ENCODE measurements around the gene NACA. TPM values are rescaled to one million over a fixed set of nuclear protein-coding genes. Genes with fewer than 3 reads are reported as not detected.
A peak's percentile ranks its signal among the peaks of the same experiment; 100 is the strongest.

The NACA gene
- total RNA-seq, 1 experiment from 2014 or later, result 896 TPM

- no peak within 1 kb of the TSS for H2AFZ ChIP-seq (ENCODE audit: low read depth, low read length, poor library complexity, severe bottlenecking)
- peak within 1 kb of the TSS; percentile 99 to 100 for H3K4me3 ChIP-seq (replicated peaks in 1 of 2; ENCODE audit: low read depth in 1 of 2, low read length in 2 of 2)
- H4K20me1 ChIP-seq (ENCODE audit: insufficient read depth), result peaks cover 15% of the 10 kb centered on the region; the same call in 1 of the 2 replicates
- H3K4me1 ChIP-seq (ENCODE audit: control insufficient read depth in 1 of 2, insufficient read depth in 2 of 2, low read length in 2 of 2), result peaks cover 6 to 49% of the 10 kb centered on the region in 2 experiments; a peak in 3 of 4 replicates
- ChIA-PET CTCF (interaction anchor here (1.2 to 1.9 kb wide), 3 partner anchors 10 to 52 kb away, joined by 3 to 16 read pairs (median 4); no protein-coding TSS in a partner anchor), POLR2A (interaction anchor here (0.6 to 2.1 kb wide), 26 partner anchors 9 to 477 kb away, joined by 3 to 31 read pairs (median 4); partner anchors contain the start of genes LRP1, NACA, RBMS2 and STAT6), RAD21 (ENCODE audit: low non-redundant PET in 1 of 2, low total read pairs in 2 of 2, uncharacterized antibody in 2 of 2, unreplicated experiment in 2 of 2) (interaction anchor here in 1 of 2 experiments (0.5 kb wide), 1 partner anchor 15 kb away, joined by 6 read pairs; no protein-coding TSS in a partner anchor)
- ATAC-seq (peak; percentile 82), DNase-seq (ENCODE audit: low read depth, low spot score) (peak; percentile 96)
- H3K9ac ChIP-seq (ENCODE audit: low read length), result peak within 1 kb of the TSS; percentile 100
- no TSS peak for BruUV-seq (replicated peaks)
- intact Hi-C loops (cut with micrococcal nuclease), result loop anchor here (2.0 kb wide), 3 partner anchors 37 to 51 kb away; partner anchors contain the start of gene NACA
- H3K27me3 ChIP-seq (ENCODE audit: insufficient read depth, low read length), result no peaks in the 10 kb centered on the region
- peak within 1 kb of the TSS; percentile 96 for H3K4me2 ChIP-seq (ENCODE audit: low read length)
- peaks cover 11 to 16% of the 10 kb centered on the region in 2 experiments for H3K36me3 ChIP-seq (ENCODE audit: control insufficient read depth in 1 of 2, insufficient read depth in 2 of 2, low read length in 2 of 2)
- no peaks in the 10 kb centered on the region for H3K9me3 ChIP-seq (ENCODE audit: control insufficient read depth in 1 of 2, insufficient read depth in 1 of 2, low read depth in 1 of 2, low read length in 2 of 2)
- no peaks in the 10 kb centered on the region for H3K9me2 ChIP-seq (ENCODE audit: insufficient read depth)
- H3K79me2 ChIP-seq (ENCODE audit: insufficient read depth, low read length), result peaks cover 53% of the 10 kb centered on the region
- peak within 1 kb of the TSS; percentile 97 for H3K27ac ChIP-seq (ENCODE audit: low read depth, low read length)
- TF ChIP-seq SP1 (IDR thresholded peaks at IDR 0.05; ENCODE audit: low read depth) (peak; percentile 70), SRF (IDR thresholded peaks at IDR 0.05; ENCODE audit: low read depth) (no peak), POLR2AphosphoS5 (IDR thresholded peaks at IDR 0.05; ENCODE audit: low read depth, low read length) (peak; percentile 93), CEBPB (IDR thresholded peaks at IDR 0.05; ENCODE audit: low read depth) (no peak), ZFX (IDR thresholded peaks at IDR 0.05) (peak; percentile 48; the same call in 1 of the 2 replicates), SIN3A (IDR thresholded peaks at IDR 0.05; ENCODE audit: low read depth) (peak; percentile 84; the same call in 1 of the 2 replicates), EZH2phosphoT487 (IDR thresholded peaks at IDR 0.05; ENCODE audit: borderline replicate concordance) (no peak), RAD21 (IDR thresholded peaks at IDR 0.05; ENCODE audit: low read depth) (no peak), CBX3 (IDR thresholded peaks at IDR 0.05; ENCODE audit: low read depth) (peak; percentile 70), POLR2A (IDR thresholded peaks at IDR 0.05; ENCODE audit: borderline replicate concordance, extremely low read depth, insufficient read depth, insufficient read length) (peak; percentile 97), CTCF (IDR thresholded peaks at IDR 0.05 in 2 of 3, conservative IDR thresholded peaks at IDR 0.05 in 1 of 3; ENCODE audit: borderline replicate concordance in 1 of 3, insufficient read depth in 1 of 3, low read depth in 2 of 3, low read length in 2 of 3) (no peak), ELF1 (IDR thresholded peaks at IDR 0.05; ENCODE audit: borderline replicate concordance, low read depth) (no peak), JUND (IDR thresholded peaks at IDR 0.05) (no peak), FOSL1 (IDR thresholded peaks at IDR 0.05; ENCODE audit: low read depth) (no peak), YY1 (IDR thresholded peaks at IDR 0.05; ENCODE audit: extremely low read depth, insufficient replicate concordance, low read depth, low read length) (peak; percentile 65), EGR1 (IDR thresholded peaks at IDR 0.05; ENCODE audit: low read depth) (peak; percentile 7; the same call in 1 of the 2 replicates), TCF7L2 (IDR thresholded peaks at IDR 0.05; ENCODE audit: borderline replicate concordance, extremely low read depth, insufficient read depth, insufficient read length) (no peak), EZH2 (IDR thresholded peaks at IDR 0.05) (no peak), ZNF274 (IDR thresholded peaks at IDR 0.05; ENCODE audit: low read depth, low read length) (no peak)
- TF ChIP-seq, protein P1, sequence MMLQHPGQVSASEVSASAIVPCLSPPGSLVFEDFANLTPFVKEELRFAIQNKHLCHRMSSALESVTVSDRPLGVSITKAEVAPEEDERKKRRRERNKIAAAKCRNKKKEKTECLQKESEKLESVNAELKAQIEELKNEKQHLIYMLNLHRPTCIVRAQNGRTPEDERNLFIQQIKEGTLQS (IDR thresholded peaks at IDR 0.05), result no peak
- TF ChIP-seq, protein P2, sequence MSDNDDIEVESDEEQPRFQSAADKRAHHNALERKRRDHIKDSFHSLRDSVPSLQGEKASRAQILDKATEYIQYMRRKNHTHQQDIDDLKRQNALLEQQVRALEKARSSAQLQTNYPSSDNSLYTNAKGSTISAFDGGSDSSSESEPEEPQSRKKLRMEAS (IDR thresholded peaks at IDR 0.05), result peak; percentile 96
- TF ChIP-seq, protein P3, sequence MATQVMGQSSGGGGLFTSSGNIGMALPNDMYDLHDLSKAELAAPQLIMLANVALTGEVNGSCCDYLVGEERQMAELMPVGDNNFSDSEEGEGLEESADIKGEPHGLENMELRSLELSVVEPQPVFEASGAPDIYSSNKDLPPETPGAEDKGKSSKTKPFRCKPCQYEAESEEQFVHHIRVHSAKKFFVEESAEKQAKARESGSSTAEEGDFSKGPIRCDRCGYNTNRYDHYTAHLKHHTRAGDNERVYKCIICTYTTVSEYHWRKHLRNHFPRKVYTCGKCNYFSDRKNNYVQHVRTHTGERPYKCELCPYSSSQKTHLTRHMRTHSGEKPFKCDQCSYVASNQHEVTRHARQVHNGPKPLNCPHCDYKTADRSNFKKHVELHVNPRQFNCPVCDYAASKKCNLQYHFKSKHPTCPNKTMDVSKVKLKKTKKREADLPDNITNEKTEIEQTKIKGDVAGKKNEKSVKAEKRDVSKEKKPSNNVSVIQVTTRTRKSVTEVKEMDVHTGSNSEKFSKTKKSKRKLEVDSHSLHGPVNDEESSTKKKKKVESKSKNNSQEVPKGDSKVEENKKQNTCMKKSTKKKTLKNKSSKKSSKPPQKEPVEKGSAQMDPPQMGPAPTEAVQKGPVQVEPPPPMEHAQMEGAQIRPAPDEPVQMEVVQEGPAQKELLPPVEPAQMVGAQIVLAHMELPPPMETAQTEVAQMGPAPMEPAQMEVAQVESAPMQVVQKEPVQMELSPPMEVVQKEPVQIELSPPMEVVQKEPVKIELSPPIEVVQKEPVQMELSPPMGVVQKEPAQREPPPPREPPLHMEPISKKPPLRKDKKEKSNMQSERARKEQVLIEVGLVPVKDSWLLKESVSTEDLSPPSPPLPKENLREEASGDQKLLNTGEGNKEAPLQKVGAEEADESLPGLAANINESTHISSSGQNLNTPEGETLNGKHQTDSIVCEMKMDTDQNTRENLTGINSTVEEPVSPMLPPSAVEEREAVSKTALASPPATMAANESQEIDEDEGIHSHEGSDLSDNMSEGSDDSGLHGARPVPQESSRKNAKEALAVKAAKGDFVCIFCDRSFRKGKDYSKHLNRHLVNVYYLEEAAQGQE (IDR thresholded peaks at IDR 0.05; ENCODE audit: low read depth), result no peak
These were observed 36.8 kb downstream of the NACA start, which contains the start of gene PTGES3 for GRCh38 chr12:56688129-56688845. Gene PTGES3, minus strand, starts transcription at chr12:56688284. Its CDS starts 285 bp downstream, at chr12:56687999.

Data from HCT116 (cell line).